ENCODE results near the gene FKBP2. TPM values are rescaled to one million over a fixed set of nuclear protein-coding genes. Genes with fewer than 3 reads are reported as not detected.

FKBP2 gene
- total RNA-seq, 1 experiment from 2014 or later: 70.2 TPM

DNA sequence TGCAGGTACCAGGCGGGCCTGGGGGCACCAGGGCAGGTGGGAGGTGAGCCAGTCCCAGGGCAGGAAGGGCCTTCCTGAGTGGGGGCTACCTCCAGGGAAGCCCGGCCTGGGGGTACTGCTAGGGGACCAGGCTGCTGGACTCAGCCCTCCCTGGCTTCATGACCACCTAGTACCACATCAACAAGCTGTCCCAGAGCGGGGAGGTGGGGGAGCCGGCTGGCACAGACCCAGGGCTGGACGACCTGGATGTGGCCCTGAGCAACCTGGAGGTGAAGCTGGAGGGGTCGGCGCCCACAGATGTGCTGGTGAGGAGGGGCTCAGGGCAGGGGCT, 21.6 kb upstream of the FKBP2 start:
- DNase-seq: no peak
- TF ChIP-seq, protein P1, sequence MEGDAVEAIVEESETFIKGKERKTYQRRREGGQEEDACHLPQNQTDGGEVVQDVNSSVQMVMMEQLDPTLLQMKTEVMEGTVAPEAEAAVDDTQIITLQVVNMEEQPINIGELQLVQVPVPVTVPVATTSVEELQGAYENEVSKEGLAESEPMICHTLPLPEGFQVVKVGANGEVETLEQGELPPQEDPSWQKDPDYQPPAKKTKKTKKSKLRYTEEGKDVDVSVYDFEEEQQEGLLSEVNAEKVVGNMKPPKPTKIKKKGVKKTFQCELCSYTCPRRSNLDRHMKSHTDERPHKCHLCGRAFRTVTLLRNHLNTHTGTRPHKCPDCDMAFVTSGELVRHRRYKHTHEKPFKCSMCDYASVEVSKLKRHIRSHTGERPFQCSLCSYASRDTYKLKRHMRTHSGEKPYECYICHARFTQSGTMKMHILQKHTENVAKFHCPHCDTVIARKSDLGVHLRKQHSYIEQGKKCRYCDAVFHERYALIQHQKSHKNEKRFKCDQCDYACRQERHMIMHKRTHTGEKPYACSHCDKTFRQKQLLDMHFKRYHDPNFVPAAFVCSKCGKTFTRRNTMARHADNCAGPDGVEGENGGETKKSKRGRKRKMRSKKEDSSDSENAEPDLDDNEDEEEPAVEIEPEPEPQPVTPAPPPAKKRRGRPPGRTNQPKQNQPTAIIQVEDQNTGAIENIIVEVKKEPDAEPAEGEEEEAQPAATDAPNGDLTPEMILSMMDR (IDR thresholded peaks at IDR 0.05; ENCODE audit: insufficient read depth in 1 of 2, low read depth in 1 of 2, low read length in 1 of 2, severe bottlenecking in 1 of 2, unreplicated experiment in 1 of 2): no peak
- no peak overlapping the region for H3K4me3 ChIP-seq (ENCODE audit: low read depth, low read length)
- intact Hi-C loops (cut with micrococcal nuclease; ENCODE audit: unreplicated experiment): no loop called here
- H3K27me3 ChIP-seq (replicated peaks; ENCODE audit: control insufficient read depth, insufficient read depth, low read length): no peaks in the 10 kb centered on the region
- H3K27me3 Mint-ChIP-seq (ENCODE audit: insufficient read depth, unreplicated experiment): no peaks in the 10 kb centered on the region
- H3K9me3 ChIP-seq: no peaks in the 10 kb centered on the region
- BruUV-seq (replicated peaks): no TSS peak
- H3K4me1 ChIP-seq: no peaks in the 10 kb centered on the region
- ChIA-PET POLR2A (no interaction called here), CTCF (no interaction called here)
- no peaks in the 10 kb centered on the region for H3K9me3 Mint-ChIP-seq (ENCODE audit: unreplicated experiment)
- H3K36me3 ChIP-seq (ENCODE audit: control insufficient read depth, insufficient read depth, low read length): no peaks in the 10 kb centered on the region; the same call in 1 of the 2 replicates
- peaks cover 11% of the 10 kb centered on the region for H3K36me3 Mint-ChIP-seq (ENCODE audit: insufficient read depth, unreplicated experiment)
- H3K4me1 Mint-ChIP-seq (ENCODE audit: low read depth, unreplicated experiment): no peaks in the 10 kb centered on the region
- H3K4me3 Mint-ChIP-seq (ENCODE audit: unreplicated experiment): no peak overlapping the region
- no peak overlapping the region for H3K27ac Mint-ChIP-seq (ENCODE audit: unreplicated experiment)

DNA sequence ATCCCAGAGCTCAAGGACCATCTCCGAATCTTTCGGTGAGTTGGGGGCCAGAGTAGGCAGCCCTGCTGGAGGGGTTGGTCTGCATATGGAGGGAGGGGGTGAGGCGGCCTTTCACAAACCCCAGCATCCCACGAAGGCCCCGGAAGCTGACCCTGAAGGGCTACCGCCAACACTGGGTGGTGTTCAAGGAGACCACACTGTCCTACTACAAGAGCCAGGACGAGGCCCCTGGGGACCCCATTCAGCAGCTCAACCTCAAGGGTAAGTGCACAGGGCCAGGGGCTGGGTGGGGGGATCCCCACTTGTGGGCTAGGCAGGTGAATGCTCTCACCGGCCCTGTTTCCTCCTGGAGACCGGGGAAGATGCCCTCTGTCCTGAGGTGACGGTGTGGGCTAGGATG, 21.1 kb upstream of the FKBP2 start:
- Mint-ChIP-seq H3K27me3 (ENCODE audit: insufficient read depth, unreplicated experiment) (no peaks in the 10 kb centered on the region), H3K36me3 (ENCODE audit: insufficient read depth, unreplicated experiment) (peaks cover 10% of the 10 kb centered on the region), H3K9me3 (ENCODE audit: unreplicated experiment) (no peaks in the 10 kb centered on the region), H3K4me1 (ENCODE audit: low read depth, unreplicated experiment) (no peaks in the 10 kb centered on the region), H3K4me3 (ENCODE audit: unreplicated experiment) (no peak overlapping the region), H3K27ac (ENCODE audit: unreplicated experiment) (no peak overlapping the region)
- DNase-seq: peak in 1 of 2 experiments; percentile 37
- no TSS peak for BruUV-seq (replicated peaks)
- H3K9me3 ChIP-seq: no peaks in the 10 kb centered on the region
- POLR2A ChIA-PET: no interaction called here
- no peaks in the 10 kb centered on the region for H3K4me1 ChIP-seq
- no peaks in the 10 kb centered on the region for H3K27me3 ChIP-seq (replicated peaks; ENCODE audit: control insufficient read depth, insufficient read depth, low read length)
- intact Hi-C loops (cut with micrococcal nuclease; ENCODE audit: unreplicated experiment): no loop called here
- H3K4me3 ChIP-seq (ENCODE audit: low read depth, low read length): no peak overlapping the region
- H3K36me3 ChIP-seq (ENCODE audit: control insufficient read depth, insufficient read depth, low read length): no peaks in the 10 kb centered on the region; the same call in 1 of the 2 replicates
- TF ChIP-seq, protein P1 (IDR thresholded peaks at IDR 0.05; ENCODE audit: insufficient read depth in 1 of 2, low read depth in 1 of 2, low read length in 1 of 2, severe bottlenecking in 1 of 2, unreplicated experiment in 1 of 2): no peak
- CTCF ChIA-PET: no interaction called here

DNA sequence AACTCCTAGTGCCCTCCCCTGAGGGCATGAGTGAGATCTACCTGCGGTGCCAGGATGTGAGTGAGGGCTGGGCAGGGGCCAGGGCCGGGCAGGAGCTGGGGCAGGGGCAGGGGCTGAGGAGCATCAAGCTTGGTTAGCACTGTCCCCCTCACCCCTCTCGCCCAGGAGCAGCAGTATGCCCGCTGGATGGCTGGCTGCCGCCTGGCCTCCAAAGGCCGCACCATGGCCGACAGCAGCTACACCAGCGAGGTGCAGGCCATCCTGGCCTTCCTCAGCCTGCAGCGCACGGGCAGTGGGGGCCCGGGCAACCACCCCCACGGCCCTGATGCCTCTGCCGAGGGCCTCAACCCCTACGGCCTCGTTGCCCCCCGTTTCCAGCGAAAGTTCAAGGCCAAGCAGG, 20.6 kb upstream of the FKBP2 start:
- no peak overlapping the region for H3K4me3 Mint-ChIP-seq (ENCODE audit: unreplicated experiment)
- no peak overlapping the region for H3K4me3 ChIP-seq (ENCODE audit: low read depth, low read length)
- H3K27me3 ChIP-seq (replicated peaks; ENCODE audit: control insufficient read depth, insufficient read depth, low read length): no peaks in the 10 kb centered on the region
- no TSS peak for BruUV-seq (replicated peaks)
- no peak for DNase-seq
- H3K9me3 ChIP-seq: no peaks in the 10 kb centered on the region
- peaks cover 6% of the 10 kb centered on the region for H3K36me3 Mint-ChIP-seq (ENCODE audit: insufficient read depth, unreplicated experiment)
- H3K4me1 Mint-ChIP-seq (ENCODE audit: low read depth, unreplicated experiment): no peaks in the 10 kb centered on the region
- H3K4me1 ChIP-seq: peaks cover 3% of the 10 kb centered on the region; the same call in 1 of the 2 replicates
- no peaks in the 10 kb centered on the region for H3K9me3 Mint-ChIP-seq (ENCODE audit: unreplicated experiment)
- ChIA-PET POLR2A (no interaction called here), CTCF (no interaction called here)
- H3K27ac Mint-ChIP-seq (ENCODE audit: unreplicated experiment): no peak overlapping the region
- no peaks in the 10 kb centered on the region for H3K27me3 Mint-ChIP-seq (ENCODE audit: insufficient read depth, unreplicated experiment)
- intact Hi-C loops (cut with micrococcal nuclease; ENCODE audit: unreplicated experiment): no loop called here
- H3K36me3 ChIP-seq (ENCODE audit: control insufficient read depth, insufficient read depth, low read length): no peaks in the 10 kb centered on the region; the same call in 1 of the 2 replicates
- TF ChIP-seq, protein P1 (IDR thresholded peaks at IDR 0.05; ENCODE audit: insufficient read depth in 1 of 2, low read depth in 1 of 2, low read length in 1 of 2, severe bottlenecking in 1 of 2, unreplicated experiment in 1 of 2): no peak
